Kidney epithelial cell (primary cell): ENCODE measurements around the gene CDH13. TPM values are rescaled to one million over a fixed set of nuclear protein-coding genes. Genes with fewer than 3 reads are reported as not detected.

Experiments used
- DNase-seq: peaks from one replicate; pipeline ENCODE4 v3.0.0-alpha.2; 2010; ENCODE audit warnings: low read depth
- H3K27me3 ChIP-seq: 2 replicates; pipeline ENCODE4 v1.6.0; 2011; ENCODE audit warnings: low read length; ENCODE audit not compliant: control insufficient read depth, insufficient read depth
- H3K36me3 ChIP-seq: 2 replicates; pipeline ENCODE4 v1.5.1; 2011; ENCODE audit warnings: low read length; ENCODE audit not compliant: control insufficient read depth, insufficient read depth
- H3K4me3 ChIP-seq: 2 replicates; pipeline ENCODE4 v1.5.1; 2011; ENCODE audit warnings: low read depth, mild to moderate bottlenecking, control low read depth, low read length
- total RNA-seq: library from RNA; depleted of rRNA; stranded (reverse); fragments of >200 nt; gene quantifications from 2 replicates; pipeline ENCODE4 v1.2.3, GENCODE V29; 2015
- TF ChIP-seq, protein P1 (sequence below): IDR thresholded peaks from 2 replicates; pipeline ENCODE4 v1.5.1; 2011; ENCODE audit warnings: mild to moderate bottlenecking, moderate library complexity, low read length, control low read depth, inconsistent platforms; ENCODE audit not compliant: insufficient read depth, poor library complexity, severe bottlenecking

The CDH13 gene
- total RNA-seq, 1 donor from 2014 or later, result 32.8 TPM

DNA sequence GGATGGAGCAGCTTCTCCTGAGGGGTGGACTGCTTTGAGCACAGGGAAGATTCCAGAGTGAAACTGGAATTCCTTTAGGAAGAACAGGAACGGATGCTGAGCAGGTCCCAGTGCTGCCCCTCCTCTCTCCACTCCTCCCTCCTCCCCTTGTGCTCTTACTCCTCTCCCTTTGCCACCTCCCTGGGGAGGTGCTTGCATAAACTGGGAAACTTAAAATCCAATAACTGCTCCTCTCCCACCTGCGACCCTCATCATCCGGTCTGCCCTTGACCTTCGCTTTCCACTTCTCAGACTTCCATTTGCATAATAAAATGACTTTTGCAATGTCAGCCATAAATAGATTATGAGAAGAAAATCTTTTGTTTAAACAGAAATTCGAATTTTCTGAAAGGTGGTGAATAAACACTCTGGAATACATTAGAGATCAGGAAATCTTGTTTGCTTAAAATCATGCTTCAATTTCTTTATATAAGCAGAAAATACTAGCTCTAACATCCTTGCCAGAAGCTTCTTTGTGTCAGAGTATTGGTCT is 1204.8 kb downstream of the CDH13 start:
- TF ChIP-seq, protein P1, sequence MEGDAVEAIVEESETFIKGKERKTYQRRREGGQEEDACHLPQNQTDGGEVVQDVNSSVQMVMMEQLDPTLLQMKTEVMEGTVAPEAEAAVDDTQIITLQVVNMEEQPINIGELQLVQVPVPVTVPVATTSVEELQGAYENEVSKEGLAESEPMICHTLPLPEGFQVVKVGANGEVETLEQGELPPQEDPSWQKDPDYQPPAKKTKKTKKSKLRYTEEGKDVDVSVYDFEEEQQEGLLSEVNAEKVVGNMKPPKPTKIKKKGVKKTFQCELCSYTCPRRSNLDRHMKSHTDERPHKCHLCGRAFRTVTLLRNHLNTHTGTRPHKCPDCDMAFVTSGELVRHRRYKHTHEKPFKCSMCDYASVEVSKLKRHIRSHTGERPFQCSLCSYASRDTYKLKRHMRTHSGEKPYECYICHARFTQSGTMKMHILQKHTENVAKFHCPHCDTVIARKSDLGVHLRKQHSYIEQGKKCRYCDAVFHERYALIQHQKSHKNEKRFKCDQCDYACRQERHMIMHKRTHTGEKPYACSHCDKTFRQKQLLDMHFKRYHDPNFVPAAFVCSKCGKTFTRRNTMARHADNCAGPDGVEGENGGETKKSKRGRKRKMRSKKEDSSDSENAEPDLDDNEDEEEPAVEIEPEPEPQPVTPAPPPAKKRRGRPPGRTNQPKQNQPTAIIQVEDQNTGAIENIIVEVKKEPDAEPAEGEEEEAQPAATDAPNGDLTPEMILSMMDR, result no peak
- DNase-seq, result no peak
- H3K27me3 ChIP-seq, result no peaks in the 10 kb centered on the region
- no peaks in the 10 kb centered on the region for H3K36me3 ChIP-seq
- H3K4me3 ChIP-seq, result no peak overlapping the region

DNA sequence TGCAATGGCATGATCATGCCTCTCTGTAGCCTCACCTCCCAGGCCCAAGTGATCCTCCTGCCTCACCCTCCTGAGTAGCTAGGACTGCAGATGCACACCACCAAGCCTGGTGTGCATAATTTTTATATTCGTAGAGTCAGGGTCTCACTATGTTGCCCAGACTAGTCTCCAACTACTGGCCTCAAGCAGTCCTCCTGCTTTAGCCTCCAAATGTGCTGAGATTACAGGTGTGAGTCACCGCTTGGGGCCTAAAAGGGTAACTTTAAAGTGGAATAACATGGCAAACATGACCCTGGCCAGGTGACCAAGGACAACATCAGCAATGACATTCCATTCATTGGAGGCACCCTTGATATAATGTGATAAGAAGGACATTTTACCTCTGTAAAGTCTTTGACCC is 1207.2 kb downstream of the CDH13 start:
- DNase-seq, result no peak
- no peak overlapping the region for H3K4me3 ChIP-seq
- no peaks in the 10 kb centered on the region for H3K27me3 ChIP-seq
- TF ChIP-seq, protein P1, result no peak
- H3K36me3 ChIP-seq, result no peaks in the 10 kb centered on the region

DNA sequence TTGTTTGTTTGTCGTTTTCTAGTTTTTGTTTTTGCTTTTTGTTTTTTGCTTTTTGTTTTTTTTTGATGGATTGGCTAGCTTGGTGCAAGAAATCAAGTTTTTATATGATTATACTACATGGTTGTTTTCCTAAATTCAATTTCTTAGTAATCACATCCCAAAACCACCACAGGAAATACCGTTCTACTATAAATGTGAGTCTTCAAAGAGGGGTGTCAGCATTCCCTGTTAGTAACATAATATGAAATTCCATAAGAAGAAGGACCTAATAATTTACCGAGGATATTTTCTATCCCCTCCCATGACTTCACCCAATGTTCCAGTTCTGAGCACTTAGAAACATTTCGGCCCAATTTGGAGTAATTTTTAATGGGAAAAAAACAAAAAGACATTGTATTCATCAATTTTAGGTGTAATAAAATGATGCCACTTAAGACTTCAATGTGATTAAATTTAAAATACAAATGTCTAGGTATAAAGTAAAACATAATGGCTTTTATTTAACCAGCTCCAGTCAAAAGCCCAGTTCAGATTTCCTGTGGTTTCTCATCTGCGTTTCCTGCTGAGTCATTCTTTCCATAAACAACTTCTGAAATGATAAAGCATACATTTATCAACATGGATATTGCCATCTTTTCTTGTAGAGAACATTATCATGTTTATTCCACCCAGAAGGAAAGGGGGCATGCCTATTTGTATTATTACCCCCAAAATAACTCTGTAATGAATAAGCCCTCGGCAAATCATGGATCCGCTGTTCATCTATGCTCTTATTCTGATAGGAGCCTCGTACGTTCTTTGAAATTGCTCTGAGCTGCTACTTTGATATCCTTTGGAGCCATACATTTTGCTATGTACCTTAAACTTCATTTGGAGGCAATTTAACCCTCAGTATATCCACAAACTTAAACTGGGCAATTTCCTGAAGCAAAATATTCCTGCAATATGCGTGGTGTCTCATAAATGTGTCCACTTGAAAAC is 1209.1 kb downstream of the CDH13 start:
- DNase-seq, result no peak
- no peaks in the 10 kb centered on the region for H3K27me3 ChIP-seq

DNA sequence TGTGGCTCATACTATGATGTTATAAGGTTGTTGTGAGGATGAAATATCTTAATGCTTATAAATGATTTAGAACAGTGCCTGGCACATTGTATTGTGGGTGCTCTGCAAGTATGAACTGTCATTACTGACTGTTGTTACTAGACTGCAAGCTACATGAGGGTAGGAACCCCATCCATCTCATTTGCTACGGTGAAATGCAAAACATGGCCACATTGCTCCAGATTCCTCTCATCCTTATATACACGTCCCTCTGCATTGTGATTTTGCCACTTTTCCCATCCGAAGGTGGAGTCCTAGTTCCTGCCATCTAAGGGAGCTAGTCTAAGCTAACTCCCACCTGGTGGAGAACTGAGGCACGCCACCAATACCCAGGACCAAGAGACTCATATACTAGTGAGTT is 1210.8 kb downstream of the CDH13 start:
- H3K27me3 ChIP-seq, result no peaks in the 10 kb centered on the region
- DNase-seq, result no peak
- H3K4me3 ChIP-seq, result no peak overlapping the region
- TF ChIP-seq, protein P1, result no peak
- H3K36me3 ChIP-seq, result no peaks in the 10 kb centered on the region

More for the DNA sequence above, 1209.1 kb downstream of the CDH13 start:
- TF ChIP-seq, protein P1, result no peak
- Histone ChIP-seq H3K36me3 (no peaks in the 10 kb centered on the region), H3K4me3 (no peak overlapping the region)

DNA sequence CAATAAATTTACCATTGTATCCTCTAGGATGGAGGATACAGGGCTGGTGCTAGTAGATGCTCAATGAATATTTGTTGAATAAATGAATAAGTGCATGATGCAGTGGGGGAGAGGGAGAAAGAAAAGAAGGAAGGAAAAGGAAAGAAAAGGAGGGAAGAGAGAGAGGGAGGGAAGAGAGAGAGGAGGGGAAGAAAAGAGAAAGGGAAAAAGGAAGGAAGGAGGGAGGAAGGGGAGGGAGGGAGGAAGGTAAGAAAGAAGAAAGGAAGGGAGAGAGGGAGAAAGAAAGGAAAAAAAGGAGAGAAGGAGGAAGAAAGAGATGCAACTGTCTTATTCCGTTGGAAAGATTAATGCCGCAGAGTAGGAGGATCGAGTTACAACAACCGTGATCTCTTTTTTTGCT is 1211.4 kb downstream of the CDH13 start:
- DNase-seq, result no peak
- no peaks in the 10 kb centered on the region for H3K36me3 ChIP-seq
- H3K27me3 ChIP-seq, result no peaks in the 10 kb centered on the region
- no peak overlapping the region for H3K4me3 ChIP-seq
- TF ChIP-seq, protein P1, result no peak

DNA sequence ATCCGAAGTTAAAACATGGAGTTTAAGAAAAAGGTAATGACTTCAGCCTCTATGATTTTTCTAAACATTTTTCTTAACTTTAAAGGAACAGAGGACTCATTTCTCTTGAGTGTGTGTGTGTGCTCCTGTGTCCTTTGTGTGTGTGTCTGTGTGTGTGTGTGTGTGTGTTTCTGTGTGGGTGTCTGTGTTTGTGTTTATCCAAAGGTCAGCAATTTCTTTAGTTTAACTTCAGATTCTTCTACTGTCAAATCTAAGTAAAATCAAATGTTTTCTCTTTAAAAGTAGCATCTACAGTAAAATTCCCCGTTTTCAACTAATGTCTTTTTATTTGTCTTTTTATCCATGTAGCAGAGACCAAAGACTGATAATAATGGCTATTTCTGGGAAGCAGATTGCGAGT is 1212.8 kb downstream of the CDH13 start:
- no peaks in the 10 kb centered on the region for H3K27me3 ChIP-seq
- no peak overlapping the region for H3K4me3 ChIP-seq
- TF ChIP-seq, protein P1, result no peak
- no peak for DNase-seq
- no peaks in the 10 kb centered on the region for H3K36me3 ChIP-seq
